NCI-H2171 (cell line): ENCODE results near the gene CCDC127.

Experiments used
- DNase-seq: peaks from one replicate; lab custom pipeline; 2025; lab: John Stamatoyannopoulos, UW

CCDC127 gene

DNA sequence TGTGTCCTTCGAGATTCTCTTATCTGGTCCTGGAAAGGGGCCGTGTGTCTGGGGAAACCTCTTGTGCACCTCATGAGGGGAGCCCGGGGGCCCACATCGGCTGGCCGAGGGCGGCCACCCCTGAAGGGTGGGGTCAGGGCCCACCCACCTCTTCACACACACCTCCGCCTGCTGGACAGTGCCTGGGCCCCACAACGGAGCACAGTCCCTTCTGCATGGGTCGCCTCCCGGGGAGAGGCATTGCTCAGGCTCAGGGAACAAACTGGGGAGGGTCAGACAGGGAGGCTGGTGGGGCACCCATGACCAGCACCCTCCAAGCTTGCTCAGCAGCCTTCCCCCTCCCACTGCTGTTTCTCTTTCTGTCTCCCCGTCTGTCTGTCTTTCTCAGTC lies 28.0 kb downstream of the CCDC127 start:
- no peak for DNase-seq

DNA sequence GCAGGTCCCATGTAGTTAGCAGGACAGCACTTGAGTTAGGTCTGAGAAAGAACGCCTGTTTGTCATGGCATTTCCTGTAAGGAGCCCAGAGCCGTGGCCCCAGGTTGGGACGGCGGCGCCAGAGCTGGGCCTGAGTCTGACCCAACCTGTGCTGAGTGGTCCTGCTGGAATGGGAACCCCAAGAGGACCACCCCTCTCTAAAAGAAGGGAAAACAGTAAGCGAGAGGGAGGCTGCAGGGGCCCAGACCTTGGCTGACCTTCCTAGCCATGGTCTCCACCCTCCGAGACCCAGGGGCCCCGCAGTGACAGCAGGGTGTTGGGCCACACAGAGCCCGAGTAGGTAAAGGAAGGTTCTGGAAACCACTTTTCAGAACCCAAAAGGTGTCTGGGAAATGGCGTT lies 28.5 kb downstream of the CCDC127 start:
- no peak for DNase-seq

DNA sequence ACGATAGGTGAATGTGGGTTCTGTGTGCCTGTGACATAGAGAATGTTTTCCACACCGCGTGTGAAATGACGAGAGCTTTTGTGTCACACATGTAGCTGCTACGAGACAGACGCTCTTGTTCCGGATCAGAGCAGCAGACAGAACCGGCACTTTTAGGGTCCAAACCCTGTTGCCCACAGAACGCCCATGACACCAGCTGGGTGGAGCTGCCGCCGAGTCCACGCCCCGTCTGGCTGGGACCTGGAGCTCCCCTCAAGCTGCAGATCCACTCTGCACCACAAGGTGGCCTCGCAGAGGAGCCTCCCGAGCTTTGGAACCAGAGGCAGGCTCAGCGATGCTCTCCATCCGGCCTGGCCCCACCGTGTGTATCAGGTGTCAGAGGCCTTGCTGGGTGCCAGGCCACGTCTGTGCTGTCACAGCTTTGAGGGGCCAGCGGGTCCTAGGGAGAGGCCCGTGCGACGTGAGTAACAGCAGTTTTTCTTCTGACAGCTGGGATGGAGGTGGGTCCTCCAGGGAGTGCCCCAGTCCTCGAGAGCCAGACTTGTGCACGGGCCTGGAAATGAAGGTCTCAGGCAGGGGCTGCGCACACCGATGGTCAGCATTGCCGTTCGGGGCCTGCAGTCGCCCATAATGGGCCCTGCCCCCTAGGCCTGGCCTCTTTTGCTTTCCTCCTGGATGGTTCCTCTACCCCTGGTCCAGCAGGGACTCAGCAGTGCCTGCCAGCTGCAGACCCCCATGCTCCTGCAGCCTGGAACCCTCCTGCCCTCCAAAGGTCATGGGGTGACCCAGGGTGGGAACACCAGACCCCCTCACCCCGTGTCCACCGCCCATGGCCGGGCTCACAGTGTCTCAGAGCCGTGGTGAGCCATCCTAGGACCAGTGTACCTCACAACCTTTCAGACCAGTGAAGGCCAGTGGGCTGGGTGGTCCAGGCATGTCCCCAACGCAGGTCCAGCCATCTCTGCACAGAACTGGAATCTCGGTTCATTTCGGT lies 29.2 kb downstream of the CCDC127 start:
- peak; percentile 91 for DNase-seq

DNA sequence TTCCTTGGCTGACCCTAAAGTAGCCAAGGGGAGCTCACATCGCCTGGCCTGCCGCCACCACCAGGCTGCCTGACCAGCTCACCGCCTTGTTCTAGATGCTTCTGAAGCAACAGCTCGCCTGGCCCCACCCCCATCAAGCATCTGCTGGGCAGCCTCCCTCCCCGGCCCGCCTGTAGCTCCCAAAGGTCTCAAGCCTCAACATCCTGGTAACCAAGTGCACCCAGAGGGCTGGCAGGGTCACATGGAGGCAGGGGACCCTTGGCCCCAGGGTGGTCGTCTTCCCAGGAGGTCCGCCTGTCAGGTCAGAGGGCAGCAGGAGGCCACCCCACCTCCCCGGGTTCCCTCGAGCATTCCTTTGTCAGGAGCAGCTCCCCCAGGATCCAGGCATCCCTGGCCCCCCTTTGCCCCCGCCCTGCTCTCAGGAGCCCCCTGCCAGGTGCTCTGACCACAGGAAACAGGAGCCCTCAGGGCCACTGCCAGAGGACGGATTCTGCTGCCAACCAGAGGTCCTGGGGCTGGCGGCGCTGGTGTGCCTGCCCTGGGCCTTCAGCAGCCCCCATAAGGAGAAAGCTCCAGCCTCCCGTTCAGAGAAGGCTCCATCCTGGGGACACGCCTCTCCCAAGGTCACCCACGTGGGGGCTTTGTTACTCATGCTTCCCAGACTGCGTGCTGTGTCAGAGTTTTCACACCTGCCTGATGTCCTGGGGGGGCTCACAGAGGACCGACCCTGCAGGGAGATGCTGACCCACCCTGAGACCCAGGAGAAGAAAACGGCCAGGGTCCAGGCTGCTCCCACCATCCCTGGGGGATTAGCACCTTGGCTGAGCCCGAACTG lies 30.1 kb downstream of the CCDC127 start:
- DNase-seq, result no peak

DNA sequence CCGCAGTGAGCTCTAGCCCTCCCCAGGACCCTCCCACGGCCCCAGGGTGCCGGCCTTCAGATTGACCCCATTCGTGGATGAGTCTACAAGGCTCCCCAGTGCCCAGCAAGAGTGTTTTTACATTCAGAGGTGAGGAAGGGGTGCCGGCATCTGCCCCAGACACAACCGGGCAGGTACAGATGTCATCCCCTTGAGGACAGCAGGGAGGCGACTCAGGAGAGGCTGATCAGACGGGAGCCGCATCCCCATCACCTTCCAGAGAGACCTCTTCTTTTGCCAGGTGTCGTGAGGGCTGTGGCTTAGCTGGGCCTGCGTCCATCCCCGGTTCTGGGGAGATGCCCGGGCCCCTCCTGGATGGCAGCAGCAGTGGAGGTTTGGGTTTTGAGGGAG lies 30.9 kb downstream of the CCDC127 start:
- DNase-seq, result no peak

DNA sequence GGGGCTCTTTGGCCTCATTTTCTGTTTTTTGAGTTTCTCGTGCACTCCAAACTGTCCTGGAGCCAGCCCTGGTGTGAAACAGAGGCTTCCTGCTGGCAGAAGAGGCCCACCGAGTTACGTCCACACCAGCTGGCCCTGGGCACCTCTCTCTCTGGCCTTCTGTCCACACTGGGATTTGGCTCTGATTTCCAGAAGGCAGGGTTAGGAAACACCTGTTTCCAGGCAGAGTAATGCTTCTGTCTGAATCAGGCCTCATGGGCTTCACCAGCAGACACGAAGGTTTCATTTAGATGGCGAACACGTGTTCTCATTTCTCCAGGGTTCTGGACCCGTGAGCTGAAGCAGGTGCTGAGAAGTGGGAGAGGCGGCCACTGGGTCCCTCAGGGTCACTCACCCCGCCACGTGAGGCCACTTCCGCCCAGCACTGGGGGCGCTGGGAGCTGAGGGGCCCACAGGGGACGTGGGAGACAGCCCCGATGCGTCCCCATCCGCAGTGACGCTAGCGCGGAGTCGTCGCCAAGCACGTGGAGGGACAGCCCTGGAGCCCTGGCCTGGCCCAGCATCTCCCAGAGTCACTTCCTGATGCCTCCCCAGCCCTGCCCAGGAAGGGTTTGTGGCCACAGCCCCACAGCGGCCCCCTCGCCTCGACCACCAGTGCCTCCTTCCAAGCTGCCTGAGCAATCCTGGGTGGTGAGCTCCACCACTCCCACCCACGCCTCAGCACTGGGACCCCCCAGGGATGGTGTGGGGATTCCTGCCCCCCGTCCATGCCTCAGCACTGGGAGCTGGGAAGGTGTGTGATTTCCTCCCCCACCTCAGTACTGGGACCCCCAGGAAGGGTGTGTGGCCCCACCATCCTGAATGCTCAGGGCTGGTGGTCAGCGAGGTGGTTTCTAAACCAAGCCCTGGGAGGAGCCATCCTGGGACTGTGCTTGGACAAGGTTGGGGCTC lies 31.6 kb downstream of the CCDC127 start:
- DNase-seq, result no peak

DNA sequence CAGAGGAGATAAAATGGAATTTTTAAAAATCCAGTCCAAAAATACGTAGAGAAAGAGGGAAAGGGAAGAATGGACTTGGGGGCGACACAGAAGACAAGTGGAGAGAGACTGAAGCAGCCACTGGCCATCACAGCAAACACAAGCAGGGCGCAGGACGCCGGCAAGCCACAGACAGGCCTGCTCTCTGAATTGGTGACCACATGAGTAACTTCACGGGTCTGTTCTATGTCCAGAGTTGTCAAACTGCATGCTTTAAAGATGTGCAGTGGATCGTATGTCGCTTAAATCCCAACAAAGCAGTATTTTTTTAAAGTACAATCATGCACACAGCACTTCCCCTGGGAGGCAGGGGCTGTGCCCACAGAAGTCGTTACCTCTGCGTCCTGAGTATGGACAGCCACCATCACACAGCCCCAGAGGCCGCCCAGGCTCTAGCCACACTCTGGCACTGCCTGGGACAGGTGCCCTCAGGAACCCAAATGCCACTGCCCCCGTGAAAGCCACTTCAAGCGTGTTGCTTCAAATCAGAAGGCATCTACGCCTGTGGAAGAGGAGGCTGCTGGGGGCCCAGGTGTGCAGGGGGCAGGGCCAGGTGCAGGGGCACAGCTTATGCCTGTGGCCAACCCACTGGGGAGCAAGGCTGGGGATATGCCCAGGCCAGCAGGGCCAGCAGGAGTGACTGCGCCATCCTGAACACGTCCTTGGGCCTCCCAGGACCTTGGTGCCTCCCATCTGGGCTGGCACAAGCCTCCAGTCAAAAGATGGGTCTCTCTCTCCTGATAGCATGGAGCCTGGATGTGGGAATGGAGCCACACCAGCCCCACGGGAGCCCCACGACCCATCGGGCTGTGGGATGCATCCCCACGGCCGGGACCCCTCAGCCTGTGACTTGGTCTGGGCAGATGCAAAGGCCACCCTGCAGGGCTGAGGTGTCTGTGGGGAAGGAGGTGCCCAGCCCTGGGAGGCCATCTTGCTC lies 32.6 kb downstream of the CCDC127 start:
- no peak for DNase-seq

DNA sequence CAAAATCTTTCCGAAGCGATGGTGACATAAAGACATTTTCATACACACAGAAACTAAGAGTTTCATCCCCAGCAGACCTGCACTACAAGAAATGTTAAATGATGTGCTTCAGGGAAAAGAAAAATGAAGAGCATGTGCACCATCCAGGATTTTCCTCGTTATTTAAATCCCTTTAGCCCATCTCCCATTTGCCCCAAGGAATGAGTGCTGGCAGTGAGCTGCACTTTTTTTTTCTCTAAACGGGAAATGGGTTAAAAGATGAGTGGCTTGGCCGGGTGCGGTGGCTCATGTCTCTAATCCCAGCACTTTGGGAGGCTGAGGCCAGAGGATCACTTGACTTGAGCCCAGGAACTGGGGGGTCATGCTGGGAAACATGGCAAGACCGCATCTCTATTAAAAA lies 33.5 kb downstream of the CCDC127 start:
- no peak for DNase-seq

DNA sequence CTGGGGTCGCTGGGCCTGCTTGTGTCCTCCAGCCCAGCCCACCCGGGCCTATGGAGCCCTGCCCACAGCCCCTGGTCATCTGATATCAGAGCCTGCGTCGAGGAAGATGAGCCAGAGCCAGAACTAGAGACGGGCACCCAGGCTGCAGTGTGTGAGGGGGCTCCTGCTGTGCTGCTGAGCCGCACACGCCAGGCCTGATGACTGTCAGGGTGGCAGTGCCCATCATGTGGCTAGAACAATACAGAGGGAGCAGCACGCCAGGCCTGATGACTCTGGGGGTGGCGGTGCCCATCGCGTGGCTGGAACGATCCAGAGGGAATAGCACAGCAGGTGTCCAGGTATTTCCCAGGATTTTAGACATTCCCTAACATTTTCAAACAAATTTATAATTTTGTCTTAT lies 35.8 kb downstream of the CCDC127 start:
- no peak for DNase-seq

DNA sequence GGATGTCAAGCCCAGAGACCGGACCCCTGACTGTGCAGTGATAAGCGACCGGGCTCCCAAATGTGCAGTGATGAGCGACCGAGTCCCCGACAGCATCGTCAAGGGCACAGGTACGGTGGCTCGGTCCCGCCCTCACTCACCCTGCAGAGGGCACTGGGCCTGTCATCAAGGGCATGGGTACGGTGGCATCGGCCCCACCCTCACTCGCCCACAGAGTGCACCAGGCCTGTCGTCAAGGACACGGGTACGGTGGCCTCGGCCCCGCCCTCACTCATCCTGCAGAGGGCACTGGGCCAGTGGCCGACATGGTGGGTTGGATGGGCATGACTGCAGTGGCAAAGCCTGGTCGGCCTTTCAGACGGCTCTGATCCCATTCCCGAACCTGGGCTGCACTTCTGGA lies 36.4 kb downstream of the CCDC127 start:
- no peak for DNase-seq

DNA sequence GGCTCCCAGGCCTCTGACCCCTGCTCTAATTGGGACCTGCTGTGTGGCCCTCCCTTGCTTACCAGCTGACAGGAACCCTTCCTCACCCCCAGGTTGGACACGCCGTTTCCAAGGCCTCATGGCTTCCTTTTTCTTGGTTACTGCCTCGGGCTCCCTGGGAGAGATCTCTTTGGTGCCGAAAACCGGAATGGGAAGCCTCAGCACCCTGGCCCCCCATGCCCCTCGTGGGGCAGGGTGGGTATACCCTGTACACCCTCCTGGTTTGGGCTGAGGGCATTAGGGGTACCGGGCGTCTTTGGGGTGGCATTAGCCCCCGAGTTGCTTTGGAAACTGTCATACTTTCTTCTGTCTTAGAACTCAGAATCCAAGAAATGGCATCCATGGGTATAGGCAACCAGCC lies 36.8 kb downstream of the CCDC127 start:
- DNase-seq, result no peak

DNA sequence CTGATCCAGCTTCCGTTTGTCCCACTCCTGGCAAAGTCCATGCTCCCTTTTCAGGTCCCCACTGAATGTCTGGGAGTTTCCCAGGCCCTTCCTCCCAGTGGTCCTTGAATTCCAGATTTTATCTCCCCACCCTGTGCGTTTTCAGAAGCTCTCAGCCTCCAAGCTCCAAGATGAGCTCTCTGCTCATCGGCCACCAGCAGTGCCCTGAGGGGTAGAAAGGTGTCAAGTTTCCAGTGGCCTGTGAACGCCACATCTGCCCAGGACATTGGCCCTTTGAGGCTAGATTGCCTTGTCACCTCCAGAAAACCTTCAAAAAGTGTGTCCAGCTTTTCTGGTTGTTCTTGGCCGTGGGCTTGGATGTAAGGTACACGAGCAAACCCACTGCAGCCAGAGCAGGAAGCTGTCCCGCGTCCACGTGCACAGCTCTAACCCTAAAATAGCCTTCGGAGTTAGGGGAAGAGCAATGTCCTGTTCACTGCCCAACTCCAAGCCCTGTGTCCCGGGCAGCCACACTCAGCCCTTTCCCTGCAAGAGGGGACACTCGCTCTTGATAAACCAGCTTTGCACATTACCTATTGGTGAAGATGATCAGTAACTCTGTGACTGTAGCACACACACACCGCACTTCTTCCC lies 37.6 kb downstream of the CCDC127 start:
- no peak for DNase-seq

DNA sequence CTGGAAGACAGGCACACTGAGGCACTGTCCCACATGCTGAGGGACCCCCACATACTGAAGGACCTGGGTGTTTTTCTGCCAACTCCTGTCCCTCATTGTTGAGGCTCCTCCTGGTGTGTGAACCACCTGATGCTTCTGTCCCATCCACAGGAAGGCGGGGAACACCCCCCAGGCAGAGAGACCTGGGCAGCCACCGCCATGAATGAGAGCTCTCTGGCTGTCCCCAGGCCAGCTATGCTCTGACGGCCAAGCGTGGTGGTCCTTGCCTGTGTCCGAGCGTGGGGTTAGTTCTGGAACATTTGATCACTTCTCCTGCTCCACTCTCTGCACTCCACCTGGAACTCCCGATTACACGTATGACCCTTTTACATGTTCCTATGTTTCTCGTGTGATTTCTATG lies 38.6 kb downstream of the CCDC127 start:
- no peak for DNase-seq

DNA sequence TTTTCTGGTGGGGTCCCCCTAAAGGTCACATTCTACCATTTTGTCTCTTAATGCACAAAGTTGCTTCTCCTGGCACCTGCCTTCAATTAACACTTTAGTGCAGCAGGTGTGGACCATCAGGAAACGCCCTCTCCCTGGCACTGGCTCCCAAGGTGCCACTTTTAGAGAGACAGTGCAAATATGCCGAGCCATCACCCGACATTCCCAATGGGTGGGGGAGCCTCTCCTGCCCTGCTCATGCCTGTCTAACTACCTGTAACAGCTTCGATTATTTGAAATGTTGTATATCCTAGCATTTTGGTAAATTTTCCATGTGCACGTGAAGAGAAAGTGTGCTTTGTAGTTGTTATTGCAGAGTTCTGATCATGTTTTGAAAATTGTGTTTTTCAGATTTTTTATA lies 39.8 kb downstream of the CCDC127 start:
- no peak for DNase-seq

DNA sequence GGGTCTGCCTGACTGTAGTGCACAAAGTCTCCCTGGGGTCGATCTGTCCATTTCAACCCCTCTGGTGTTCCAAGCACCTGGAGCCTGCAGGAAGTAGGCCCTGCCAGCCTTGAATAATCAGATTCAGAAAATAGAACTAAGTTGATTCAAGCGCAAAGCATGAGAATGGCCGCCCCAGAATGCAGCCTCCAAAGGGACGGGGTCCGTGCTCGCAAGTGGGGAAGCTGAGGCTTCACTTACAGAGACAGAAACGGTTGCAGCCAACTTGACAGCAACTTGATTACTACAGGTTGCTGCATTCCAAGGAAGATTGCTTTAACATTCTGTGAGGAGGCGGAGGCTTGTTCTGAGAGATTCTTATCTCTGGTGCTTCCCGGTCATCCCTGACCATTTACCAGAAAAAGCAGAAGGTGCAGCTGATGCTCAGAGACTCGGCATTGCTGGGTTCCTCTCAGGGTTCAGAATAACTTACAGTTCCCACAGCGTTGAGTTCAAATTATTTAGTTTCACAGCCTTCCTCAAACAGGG lies 41.6 kb downstream of the CCDC127 start:
- DNase-seq, result no peak

DNA sequence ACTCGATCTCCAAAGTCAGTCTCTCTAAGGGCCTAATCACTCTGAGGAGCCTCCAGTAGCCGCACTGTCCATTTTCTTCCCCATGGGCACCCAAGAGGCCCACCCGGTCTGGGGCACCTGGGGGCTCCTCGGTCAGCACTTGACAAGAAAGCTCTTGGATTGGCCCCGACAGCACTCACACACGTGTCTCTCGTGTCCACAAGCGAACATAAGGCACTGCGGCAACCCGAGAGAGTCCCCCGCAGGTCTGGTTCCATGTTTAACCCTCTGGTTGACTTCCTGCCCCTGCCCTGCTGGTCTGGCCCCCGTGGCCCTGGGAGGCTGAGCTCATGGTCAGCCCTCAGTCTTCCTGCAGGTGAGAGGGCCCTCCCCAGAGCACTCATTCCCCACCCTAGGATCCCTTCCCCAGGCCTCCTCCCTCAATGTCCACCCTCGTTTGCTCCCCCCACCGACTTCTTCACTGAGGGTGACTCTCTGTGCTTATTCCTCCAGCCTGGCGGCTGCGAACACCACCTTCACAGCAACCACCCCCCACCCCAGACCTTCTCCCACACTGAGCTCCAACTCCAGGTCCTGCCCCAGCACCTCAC lies 43.0 kb downstream of the CCDC127 start:
- DNase-seq, result no peak

DNA sequence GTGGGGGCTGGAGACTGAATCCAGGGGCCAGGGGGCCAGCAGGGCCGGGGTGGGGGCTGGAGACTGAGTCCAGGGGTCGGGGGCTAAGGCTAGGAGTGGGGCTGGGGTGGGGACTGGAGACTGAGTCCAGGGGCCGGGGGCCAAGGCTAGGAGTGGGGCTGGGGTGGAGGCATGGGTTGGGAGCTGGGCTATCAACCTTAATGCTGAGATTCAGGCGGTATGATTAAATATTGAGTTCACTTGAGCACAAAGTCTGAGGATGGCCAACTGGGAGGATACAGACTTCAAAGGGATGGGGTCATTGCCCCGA lies 43.7 kb downstream of the CCDC127 start:
- DNase-seq, result no peak

DNA sequence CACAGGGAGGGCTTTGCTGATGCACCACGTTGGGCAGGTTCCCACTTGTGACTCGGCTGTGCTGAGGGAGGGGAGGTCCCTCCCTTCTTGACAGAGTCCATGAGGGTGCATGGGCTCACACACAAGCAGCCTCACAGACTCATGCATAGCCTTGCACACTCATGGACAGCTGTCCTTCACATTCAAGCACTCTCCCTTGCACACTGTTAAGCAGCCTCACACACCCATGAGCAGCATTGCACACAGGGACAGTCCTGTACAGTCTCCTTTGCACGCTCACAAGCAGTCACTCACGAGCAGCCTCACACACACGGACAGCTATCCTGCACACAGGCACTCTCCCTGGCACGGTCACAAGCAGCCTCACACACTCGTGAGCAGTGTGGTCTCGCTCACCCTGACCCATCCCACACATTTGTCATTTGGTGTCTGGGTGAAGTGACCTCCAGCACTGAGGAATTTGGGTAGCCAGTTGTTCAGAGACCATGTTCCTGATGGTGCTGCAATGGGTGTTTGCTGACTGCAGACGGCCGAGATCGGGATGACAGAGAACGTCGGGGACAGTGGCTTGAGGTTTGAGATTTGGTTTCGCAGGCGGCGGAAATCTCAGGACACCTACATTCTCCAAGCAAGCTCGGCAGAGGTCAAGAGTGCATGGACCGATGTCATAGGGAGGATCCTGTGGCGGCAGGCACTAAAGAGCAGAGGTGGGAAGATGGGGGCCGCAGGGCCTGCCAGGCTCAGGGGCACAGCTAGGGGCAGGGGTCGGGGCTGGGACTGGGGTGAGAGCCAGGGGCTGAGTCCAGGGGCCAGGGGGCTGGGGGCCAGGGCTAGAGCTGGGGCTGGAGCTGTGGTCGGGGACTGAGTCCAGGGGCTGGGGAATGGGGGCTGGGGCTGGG lies 44.3 kb downstream of the CCDC127 start:
- no peak for DNase-seq

DNA sequence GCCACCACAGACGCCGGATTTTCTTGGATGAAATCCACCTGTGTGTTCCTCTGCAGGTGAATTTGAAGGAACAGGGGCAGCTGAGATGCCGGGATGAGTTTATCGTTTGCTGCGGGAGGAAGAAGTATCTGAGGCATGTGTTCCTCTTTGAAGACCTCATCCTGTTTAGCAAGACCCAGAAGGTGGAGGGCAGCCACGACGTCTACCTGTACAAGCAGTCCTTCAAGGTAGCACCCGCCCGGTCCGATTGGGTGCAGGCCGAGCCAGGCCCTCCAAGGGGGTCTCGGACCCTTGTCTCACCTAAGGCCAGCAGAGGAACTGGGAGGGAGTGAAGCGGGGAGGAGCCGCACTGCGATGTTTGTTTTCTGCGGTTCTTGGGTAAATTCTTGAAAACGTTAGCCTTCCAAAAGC lies 45.1 kb downstream of the CCDC127 start:
- no peak for DNase-seq
